Testis (tissue), 2 donors: Measurements from ENCODE around the gene WDR18.

ENCODE experiments used
- POLR2A ChIP-seq: fragments of 450-650 bp; IDR thresholded peaks from one replicate; pipeline ENCODE4 v1.6.1; 2017; ENCODE audit warnings: antibody characterized with exemption, mild to moderate bottlenecking, moderate library complexity
- TF ChIP-seq, protein P1 (sequence below), 3 experiments: fragments of 450-650 bp in 2 of 3; fragments of 200-600 bp in 1 of 3; sonication (generic) in 1 of 3; IDR thresholded peaks; one replicate each; pipeline ENCODE4 v1.5.1; 2016 to 2019; ENCODE audit warnings: antibody characterized with exemption in 3 of 3, mild to moderate bottlenecking in 2 of 3, moderate library complexity in 1 of 3

DNA sequence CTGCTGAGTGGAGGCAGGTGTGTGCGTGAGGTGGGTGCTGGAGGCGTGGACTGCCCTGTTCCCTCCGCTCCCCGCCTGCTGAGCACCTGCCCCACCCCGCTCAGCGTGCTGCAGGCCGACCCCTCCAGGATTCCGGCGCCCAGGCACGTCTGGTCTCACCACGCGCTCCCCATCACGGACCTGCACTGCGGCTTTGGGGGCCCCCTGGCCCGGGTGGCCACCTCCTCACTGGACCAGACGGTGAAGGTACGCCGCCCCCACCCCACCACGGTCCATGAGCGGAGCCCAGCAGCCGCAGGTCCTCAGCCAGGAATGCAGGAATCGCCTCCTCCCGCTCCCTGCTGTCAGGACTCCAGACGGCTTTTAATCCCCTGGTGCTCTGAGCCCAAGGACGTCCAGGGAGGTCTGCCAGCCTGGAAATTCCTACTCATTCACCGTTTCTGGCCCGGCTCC, 6.0 kb downstream of the WDR18 start:
- TF ChIP-seq, protein P1, sequence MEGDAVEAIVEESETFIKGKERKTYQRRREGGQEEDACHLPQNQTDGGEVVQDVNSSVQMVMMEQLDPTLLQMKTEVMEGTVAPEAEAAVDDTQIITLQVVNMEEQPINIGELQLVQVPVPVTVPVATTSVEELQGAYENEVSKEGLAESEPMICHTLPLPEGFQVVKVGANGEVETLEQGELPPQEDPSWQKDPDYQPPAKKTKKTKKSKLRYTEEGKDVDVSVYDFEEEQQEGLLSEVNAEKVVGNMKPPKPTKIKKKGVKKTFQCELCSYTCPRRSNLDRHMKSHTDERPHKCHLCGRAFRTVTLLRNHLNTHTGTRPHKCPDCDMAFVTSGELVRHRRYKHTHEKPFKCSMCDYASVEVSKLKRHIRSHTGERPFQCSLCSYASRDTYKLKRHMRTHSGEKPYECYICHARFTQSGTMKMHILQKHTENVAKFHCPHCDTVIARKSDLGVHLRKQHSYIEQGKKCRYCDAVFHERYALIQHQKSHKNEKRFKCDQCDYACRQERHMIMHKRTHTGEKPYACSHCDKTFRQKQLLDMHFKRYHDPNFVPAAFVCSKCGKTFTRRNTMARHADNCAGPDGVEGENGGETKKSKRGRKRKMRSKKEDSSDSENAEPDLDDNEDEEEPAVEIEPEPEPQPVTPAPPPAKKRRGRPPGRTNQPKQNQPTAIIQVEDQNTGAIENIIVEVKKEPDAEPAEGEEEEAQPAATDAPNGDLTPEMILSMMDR (IDR thresholded peaks at IDR 0.05), result no peak
- TF ChIP-seq POLR2A, result no peak
